WTC11 (cell line): ENCODE measurements around the gene ARHGAP32. TPM values are rescaled to one million over a fixed set of nuclear protein-coding genes. Genes with fewer than 3 reads are reported as not detected.

ENCODE experiments used
- ATAC-seq: fragments of 200-7000 bp; cut with Tn5 transposase; 2 replicates; pipeline ENCODE4 v1.10.0; 2021; ENCODE audit warnings: mild to moderate bottlenecking, moderate library complexity
- CTCF ChIA-PET: fragments of 300-600 bp; sonication (Branson Sonifier 250); formaldehyde crosslinking; loops from one replicate; lab custom pipeline; 2021; ENCODE audit warnings: antibody characterized with exemption; lab: Charles Lee
- POLR2A ChIA-PET: fragments of 350-600 bp; sonication (Branson Sonifier 250); formaldehyde crosslinking; loops from one replicate; lab custom pipeline; 2021; ENCODE audit warnings: antibody characterized with exemption; lab: Charles Lee
- DNase-seq: peaks from one replicate; pipeline ENCODE4 v3.0.0; 2021; ENCODE audit warnings: low spot score
- H3K27ac Mint-ChIP-seq: 2 replicates; pipeline ENCODE4 v1.8.0; 2021; ENCODE audit warnings: mixed read lengths
- H3K27me3 Mint-ChIP-seq: 2 replicates; pipeline ENCODE4 v1.8.0; 2021; ENCODE audit warnings: low read depth, mild to moderate bottlenecking, moderate library complexity, mixed read lengths
- H3K36me3 Mint-ChIP-seq: 2 replicates; pipeline ENCODE4 v1.8.0; 2021; ENCODE audit warnings: mixed read lengths
- H3K4me1 Mint-ChIP-seq: 2 replicates; pipeline ENCODE4 v1.8.0; 2022; ENCODE audit warnings: mixed read lengths
- H3K4me3 Mint-ChIP-seq: 2 replicates; pipeline ENCODE4 v1.8.0; 2021; ENCODE audit warnings: mild to moderate bottlenecking, moderate library complexity, mixed read lengths
- H3K9me3 Mint-ChIP-seq: 2 replicates; pipeline ENCODE4 v1.8.0; 2021; ENCODE audit warnings: mixed read lengths
- ELF4 ChIP-seq: sonication (generic); formaldehyde crosslinking; IDR thresholded peaks from 2 replicates; pipeline ENCODE4 v1.8.1; 2022; ENCODE audit warnings: low read depth, mild to moderate bottlenecking, moderate library complexity, missing genetic modification reagents
- IRF2 ChIP-seq: sonication (generic); formaldehyde crosslinking; IDR thresholded peaks from 2 replicates; pipeline ENCODE4 v1.8.0; 2022; ENCODE audit warnings: low read depth, missing genetic modification reagents, borderline replicate concordance
- NR3C1 ChIP-seq: sonication (generic); formaldehyde crosslinking; conservative IDR thresholded peaks from 2 replicates; pipeline ENCODE4 v1.8.1; 2023; ENCODE audit warnings: low read depth, mild to moderate bottlenecking, missing genetic modification reagents
- ZNF219 ChIP-seq: sonication (generic); formaldehyde crosslinking; IDR thresholded peaks from 2 replicates; pipeline ENCODE4 v1.8.0; 2023; ENCODE audit warnings: missing genetic modification reagents, mild to moderate bottlenecking, borderline replicate concordance
- ZNF671 ChIP-seq: fragments of 250-450 bp; sonication (Bioruptor Pico); IDR thresholded peaks from 2 replicates; pipeline ENCODE4 v1.8.0; 2021; ENCODE audit warnings: mild to moderate bottlenecking
- total RNA-seq: library from RNA; stranded (reverse); gene quantifications from 3 replicates; pipeline ENCODE4 v1.2.3, GENCODE V29; 2021
- TF ChIP-seq, protein P1 (sequence below): sonication (generic); formaldehyde crosslinking; conservative IDR thresholded peaks from 2 replicates; pipeline ENCODE4 v1.8.1; 2023; ENCODE audit warnings: mild to moderate bottlenecking, low read depth, missing genetic modification reagents, moderate library complexity
- TF ChIP-seq, protein P2 (sequence below): fragments of 250-450 bp; sonication (Bioruptor Pico); IDR thresholded peaks from 2 replicates; pipeline ENCODE4 v1.9.0; 2021; ENCODE audit warnings: mild to moderate bottlenecking, borderline replicate concordance
- TF ChIP-seq, protein P3 (sequence below): sonication (generic); formaldehyde crosslinking; IDR thresholded peaks from 2 replicates; pipeline ENCODE4 v1.8.0; 2023; ENCODE audit warnings: missing genetic modification reagents
- TF ChIP-seq, protein P4 (sequence below): sonication (generic); formaldehyde crosslinking; IDR thresholded peaks from 2 replicates; pipeline ENCODE4 v1.8.0; 2022; ENCODE audit warnings: mild to moderate bottlenecking, missing genetic modification reagents
- TF ChIP-seq, protein P5 (sequence below): sonication (generic); formaldehyde crosslinking; IDR thresholded peaks from 2 replicates; pipeline ENCODE4 v1.8.0; 2022; ENCODE audit warnings: mild to moderate bottlenecking, missing genetic modification reagents
- TF ChIP-seq, protein P6 (sequence below): sonication (generic); formaldehyde crosslinking; IDR thresholded peaks from 2 replicates; pipeline ENCODE4 v1.8.1; 2022; ENCODE audit warnings: low read depth, mild to moderate bottlenecking, moderate library complexity, missing genetic modification reagents, borderline replicate concordance
- TF ChIP-seq, protein P7 (sequence below): fragments of 250-450 bp; sonication (Bioruptor Pico); IDR thresholded peaks from 2 replicates; pipeline ENCODE4 v1.9.0; 2021; ENCODE audit warnings: mild to moderate bottlenecking
- TF ChIP-seq, protein P8 (sequence below): sonication (generic); formaldehyde crosslinking; IDR thresholded peaks from 2 replicates; pipeline ENCODE4 v1.8.0; 2023; ENCODE audit warnings: missing genetic modification reagents, mild to moderate bottlenecking, borderline replicate concordance

Gene ARHGAP32
- total RNA-seq, 1 experiment from 2014 or later, result 25.6 TPM

DNA sequence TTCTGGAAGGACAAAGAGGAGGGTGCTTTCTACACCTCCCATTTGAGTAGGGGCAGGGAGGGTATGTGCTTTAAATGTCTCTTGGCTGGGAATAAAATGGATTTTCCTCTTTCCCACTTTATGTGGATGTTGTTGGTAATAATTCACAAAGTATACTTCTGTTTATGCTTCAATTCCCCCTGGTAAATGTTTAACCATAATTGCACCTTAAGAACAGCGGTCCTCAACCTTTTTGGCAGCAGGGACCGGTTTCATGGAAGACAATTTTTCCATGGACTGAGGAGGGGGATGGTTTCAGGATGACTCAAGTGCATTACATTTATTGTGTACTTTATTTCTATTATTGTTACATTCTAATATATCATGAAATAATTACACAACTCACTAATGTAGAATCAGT, 245.5 kb downstream of the ARHGAP32 start:
- CTCF ChIA-PET, result no interaction called here
- POLR2A ChIA-PET, result no interaction called here
- TF ChIP-seq ZNF671 (CRISPR knock-in tag) (no peak), NR3C1 (CRISPR knock-in tag) (no peak), ELF4 (CRISPR knock-in tag) (no peak), IRF2 (CRISPR knock-in tag) (no peak), ZNF219 (CRISPR knock-in tag) (no peak)
- TF ChIP-seq, protein P1, sequence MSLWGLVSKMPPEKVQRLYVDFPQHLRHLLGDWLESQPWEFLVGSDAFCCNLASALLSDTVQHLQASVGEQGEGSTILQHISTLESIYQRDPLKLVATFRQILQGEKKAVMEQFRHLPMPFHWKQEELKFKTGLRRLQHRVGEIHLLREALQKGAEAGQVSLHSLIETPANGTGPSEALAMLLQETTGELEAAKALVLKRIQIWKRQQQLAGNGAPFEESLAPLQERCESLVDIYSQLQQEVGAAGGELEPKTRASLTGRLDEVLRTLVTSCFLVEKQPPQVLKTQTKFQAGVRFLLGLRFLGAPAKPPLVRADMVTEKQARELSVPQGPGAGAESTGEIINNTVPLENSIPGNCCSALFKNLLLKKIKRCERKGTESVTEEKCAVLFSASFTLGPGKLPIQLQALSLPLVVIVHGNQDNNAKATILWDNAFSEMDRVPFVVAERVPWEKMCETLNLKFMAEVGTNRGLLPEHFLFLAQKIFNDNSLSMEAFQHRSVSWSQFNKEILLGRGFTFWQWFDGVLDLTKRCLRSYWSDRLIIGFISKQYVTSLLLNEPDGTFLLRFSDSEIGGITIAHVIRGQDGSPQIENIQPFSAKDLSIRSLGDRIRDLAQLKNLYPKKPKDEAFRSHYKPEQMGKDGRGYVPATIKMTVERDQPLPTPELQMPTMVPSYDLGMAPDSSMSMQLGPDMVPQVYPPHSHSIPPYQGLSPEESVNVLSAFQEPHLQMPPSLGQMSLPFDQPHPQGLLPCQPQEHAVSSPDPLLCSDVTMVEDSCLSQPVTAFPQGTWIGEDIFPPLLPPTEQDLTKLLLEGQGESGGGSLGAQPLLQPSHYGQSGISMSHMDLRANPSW (CRISPR knock-in tag), result no peak
- TF ChIP-seq, protein P2, sequence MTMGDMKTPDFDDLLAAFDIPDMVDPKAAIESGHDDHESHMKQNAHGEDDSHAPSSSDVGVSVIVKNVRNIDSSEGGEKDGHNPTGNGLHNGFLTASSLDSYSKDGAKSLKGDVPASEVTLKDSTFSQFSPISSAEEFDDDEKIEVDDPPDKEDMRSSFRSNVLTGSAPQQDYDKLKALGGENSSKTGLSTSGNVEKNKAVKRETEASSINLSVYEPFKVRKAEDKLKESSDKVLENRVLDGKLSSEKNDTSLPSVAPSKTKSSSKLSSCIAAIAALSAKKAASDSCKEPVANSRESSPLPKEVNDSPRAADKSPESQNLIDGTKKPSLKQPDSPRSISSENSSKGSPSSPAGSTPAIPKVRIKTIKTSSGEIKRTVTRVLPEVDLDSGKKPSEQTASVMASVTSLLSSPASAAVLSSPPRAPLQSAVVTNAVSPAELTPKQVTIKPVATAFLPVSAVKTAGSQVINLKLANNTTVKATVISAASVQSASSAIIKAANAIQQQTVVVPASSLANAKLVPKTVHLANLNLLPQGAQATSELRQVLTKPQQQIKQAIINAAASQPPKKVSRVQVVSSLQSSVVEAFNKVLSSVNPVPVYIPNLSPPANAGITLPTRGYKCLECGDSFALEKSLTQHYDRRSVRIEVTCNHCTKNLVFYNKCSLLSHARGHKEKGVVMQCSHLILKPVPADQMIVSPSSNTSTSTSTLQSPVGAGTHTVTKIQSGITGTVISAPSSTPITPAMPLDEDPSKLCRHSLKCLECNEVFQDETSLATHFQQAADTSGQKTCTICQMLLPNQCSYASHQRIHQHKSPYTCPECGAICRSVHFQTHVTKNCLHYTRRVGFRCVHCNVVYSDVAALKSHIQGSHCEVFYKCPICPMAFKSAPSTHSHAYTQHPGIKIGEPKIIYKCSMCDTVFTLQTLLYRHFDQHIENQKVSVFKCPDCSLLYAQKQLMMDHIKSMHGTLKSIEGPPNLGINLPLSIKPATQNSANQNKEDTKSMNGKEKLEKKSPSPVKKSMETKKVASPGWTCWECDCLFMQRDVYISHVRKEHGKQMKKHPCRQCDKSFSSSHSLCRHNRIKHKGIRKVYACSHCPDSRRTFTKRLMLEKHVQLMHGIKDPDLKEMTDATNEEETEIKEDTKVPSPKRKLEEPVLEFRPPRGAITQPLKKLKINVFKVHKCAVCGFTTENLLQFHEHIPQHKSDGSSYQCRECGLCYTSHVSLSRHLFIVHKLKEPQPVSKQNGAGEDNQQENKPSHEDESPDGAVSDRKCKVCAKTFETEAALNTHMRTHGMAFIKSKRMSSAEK (CRISPR knock-in tag), result no peak
- TF ChIP-seq, protein P3, sequence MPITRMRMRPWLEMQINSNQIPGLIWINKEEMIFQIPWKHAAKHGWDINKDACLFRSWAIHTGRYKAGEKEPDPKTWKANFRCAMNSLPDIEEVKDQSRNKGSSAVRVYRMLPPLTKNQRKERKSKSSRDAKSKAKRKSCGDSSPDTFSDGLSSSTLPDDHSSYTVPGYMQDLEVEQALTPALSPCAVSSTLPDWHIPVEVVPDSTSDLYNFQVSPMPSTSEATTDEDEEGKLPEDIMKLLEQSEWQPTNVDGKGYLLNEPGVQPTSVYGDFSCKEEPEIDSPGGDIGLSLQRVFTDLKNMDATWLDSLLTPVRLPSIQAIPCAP (CRISPR knock-in tag), result no peak
- TF ChIP-seq, protein P4, sequence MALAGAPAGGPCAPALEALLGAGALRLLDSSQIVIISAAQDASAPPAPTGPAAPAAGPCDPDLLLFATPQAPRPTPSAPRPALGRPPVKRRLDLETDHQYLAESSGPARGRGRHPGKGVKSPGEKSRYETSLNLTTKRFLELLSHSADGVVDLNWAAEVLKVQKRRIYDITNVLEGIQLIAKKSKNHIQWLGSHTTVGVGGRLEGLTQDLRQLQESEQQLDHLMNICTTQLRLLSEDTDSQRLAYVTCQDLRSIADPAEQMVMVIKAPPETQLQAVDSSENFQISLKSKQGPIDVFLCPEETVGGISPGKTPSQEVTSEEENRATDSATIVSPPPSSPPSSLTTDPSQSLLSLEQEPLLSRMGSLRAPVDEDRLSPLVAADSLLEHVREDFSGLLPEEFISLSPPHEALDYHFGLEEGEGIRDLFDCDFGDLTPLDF (CRISPR knock-in tag), result no peak
- TF ChIP-seq, protein P5, sequence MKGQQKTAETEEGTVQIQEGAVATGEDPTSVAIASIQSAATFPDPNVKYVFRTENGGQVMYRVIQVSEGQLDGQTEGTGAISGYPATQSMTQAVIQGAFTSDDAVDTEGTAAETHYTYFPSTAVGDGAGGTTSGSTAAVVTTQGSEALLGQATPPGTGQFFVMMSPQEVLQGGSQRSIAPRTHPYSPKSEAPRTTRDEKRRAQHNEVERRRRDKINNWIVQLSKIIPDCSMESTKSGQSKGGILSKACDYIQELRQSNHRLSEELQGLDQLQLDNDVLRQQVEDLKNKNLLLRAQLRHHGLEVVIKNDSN, result no peak
- ATAC-seq, result no peak
- H3K27ac Mint-ChIP-seq, result no peak overlapping the region
- no peaks in the 10 kb centered on the region for H3K9me3 Mint-ChIP-seq
- no peak for DNase-seq
- H3K4me3 Mint-ChIP-seq, result no peak overlapping the region
- no peaks in the 10 kb centered on the region for H3K36me3 Mint-ChIP-seq
- no peaks in the 10 kb centered on the region for H3K4me1 Mint-ChIP-seq
- H3K27me3 Mint-ChIP-seq, result peaks cover 13% of the 10 kb centered on the region

DNA sequence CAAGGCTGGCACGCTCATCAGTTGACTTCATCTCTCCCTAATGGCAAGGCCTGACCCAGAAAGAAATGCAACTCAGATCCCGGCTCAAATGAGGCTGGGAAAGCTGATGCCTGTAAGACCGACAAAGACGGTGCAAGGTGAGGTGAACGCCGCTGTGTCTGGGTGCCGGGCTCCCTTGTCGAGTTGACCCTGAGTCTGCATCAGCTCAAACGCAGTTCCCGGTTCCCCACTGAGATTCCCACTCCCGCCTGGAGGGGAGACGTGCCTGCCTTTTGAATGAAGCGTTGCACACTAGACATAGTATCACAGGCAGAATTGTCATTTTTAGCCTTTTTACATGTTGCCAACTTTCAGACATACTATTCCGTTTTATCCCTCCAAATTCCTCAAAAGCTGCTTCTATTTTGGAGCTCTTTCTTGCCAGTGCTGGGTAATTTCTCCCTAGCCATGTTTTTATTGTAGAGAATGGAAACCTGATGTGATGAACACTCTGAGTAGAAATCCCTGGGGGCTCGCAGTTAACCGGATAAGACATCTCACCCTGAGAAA, 248.6 kb downstream of the ARHGAP32 start:
- no peaks in the 10 kb centered on the region for H3K9me3 Mint-ChIP-seq
- no peak overlapping the region for H3K4me3 Mint-ChIP-seq
- no peak overlapping the region for H3K27ac Mint-ChIP-seq
- ATAC-seq (no peak), DNase-seq (no peak)
- POLR2A ChIA-PET, result no interaction called here
- H3K27me3 Mint-ChIP-seq, result peaks cover 30% of the 10 kb centered on the region
- CTCF ChIA-PET, result interaction anchor here (0.7 to 2.1 kb wide), 7 partner anchors 13 to 125 kb away, joined by 3 to 14 read pairs (median 6); no protein-coding TSS in a partner anchor
- no peaks in the 10 kb centered on the region for H3K4me1 Mint-ChIP-seq
- TF ChIP-seq, protein P6, sequence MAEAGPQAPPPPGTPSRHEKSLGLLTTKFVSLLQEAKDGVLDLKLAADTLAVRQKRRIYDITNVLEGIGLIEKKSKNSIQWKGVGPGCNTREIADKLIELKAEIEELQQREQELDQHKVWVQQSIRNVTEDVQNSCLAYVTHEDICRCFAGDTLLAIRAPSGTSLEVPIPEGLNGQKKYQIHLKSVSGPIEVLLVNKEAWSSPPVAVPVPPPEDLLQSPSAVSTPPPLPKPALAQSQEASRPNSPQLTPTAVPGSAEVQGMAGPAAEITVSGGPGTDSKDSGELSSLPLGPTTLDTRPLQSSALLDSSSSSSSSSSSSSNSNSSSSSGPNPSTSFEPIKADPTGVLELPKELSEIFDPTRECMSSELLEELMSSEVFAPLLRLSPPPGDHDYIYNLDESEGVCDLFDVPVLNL, result no peak
- TF ChIP-seq, protein P7, sequence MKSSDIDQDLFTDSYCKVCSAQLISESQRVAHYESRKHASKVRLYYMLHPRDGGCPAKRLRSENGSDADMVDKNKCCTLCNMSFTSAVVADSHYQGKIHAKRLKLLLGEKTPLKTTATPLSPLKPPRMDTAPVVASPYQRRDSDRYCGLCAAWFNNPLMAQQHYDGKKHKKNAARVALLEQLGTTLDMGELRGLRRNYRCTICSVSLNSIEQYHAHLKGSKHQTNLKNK (CRISPR knock-in tag), result no peak
- TF ChIP-seq, protein P8, sequence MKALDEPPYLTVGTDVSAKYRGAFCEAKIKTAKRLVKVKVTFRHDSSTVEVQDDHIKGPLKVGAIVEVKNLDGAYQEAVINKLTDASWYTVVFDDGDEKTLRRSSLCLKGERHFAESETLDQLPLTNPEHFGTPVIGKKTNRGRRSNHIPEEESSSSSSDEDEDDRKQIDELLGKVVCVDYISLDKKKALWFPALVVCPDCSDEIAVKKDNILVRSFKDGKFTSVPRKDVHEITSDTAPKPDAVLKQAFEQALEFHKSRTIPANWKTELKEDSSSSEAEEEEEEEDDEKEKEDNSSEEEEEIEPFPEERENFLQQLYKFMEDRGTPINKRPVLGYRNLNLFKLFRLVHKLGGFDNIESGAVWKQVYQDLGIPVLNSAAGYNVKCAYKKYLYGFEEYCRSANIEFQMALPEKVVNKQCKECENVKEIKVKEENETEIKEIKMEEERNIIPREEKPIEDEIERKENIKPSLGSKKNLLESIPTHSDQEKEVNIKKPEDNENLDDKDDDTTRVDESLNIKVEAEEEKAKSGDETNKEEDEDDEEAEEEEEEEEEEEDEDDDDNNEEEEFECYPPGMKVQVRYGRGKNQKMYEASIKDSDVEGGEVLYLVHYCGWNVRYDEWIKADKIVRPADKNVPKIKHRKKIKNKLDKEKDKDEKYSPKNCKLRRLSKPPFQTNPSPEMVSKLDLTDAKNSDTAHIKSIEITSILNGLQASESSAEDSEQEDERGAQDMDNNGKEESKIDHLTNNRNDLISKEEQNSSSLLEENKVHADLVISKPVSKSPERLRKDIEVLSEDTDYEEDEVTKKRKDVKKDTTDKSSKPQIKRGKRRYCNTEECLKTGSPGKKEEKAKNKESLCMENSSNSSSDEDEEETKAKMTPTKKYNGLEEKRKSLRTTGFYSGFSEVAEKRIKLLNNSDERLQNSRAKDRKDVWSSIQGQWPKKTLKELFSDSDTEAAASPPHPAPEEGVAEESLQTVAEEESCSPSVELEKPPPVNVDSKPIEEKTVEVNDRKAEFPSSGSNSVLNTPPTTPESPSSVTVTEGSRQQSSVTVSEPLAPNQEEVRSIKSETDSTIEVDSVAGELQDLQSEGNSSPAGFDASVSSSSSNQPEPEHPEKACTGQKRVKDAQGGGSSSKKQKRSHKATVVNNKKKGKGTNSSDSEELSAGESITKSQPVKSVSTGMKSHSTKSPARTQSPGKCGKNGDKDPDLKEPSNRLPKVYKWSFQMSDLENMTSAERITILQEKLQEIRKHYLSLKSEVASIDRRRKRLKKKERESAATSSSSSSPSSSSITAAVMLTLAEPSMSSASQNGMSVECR (CRISPR knock-in tag), result no peak
- TF ChIP-seq NR3C1 (CRISPR knock-in tag), result no peak
- TF ChIP-seq, all 79 proteins: peak for 0
- H3K36me3 Mint-ChIP-seq, result no peaks in the 10 kb centered on the region
